Peyer's patch (tissue), 4 donors: Measurements from ENCODE around the gene TTC27.

Experiments used
- CTCF ChIP-seq, 6 experiments: fragments of 450-650 bp in 4 of 6; fragments of 200-600 bp in 2 of 6; sonication (generic) in 1 of 6; IDR thresholded peaks; one replicate each; pipeline ENCODE4 v1.5.1; 2017 to 2019; ENCODE audit warnings: antibody characterized with exemption in 6 of 6, mild to moderate bottlenecking in 3 of 6, moderate library complexity in 1 of 6
- POLR2A ChIP-seq, 2 donors: fragments of 450-650 bp; IDR thresholded peaks; one replicate each; pipeline ENCODE4 v1.5.1; 2017; ENCODE audit warnings: antibody characterized with exemption in 2 of 2, mild to moderate bottlenecking in 2 of 2, moderate library complexity in 2 of 2

- TF ChIP-seq CTCF (IDR thresholded peaks at IDR 0.05) = no peak
- no peak for TF ChIP-seq POLR2A (IDR thresholded peaks at IDR 0.05)
Observed at GRCh38 chr2:32743480-32744236, 115.8 kb downstream of the TTC27 start.
